DMS 273 treated with DMSO at 0.1 percent for 48 hours (cell line): ENCODE results near the gene KRTAP5-6.
"Not testable (repeated sequence)": the region's sequence is repeated elsewhere in the genome, so short reads cannot be mapped to it uniquely, and the experiment has no call there.

Experiments used
- DNase-seq: peaks from one replicate; lab custom pipeline; 2025; lab: John Stamatoyannopoulos, UW

The KRTAP5-6 gene

DNA sequence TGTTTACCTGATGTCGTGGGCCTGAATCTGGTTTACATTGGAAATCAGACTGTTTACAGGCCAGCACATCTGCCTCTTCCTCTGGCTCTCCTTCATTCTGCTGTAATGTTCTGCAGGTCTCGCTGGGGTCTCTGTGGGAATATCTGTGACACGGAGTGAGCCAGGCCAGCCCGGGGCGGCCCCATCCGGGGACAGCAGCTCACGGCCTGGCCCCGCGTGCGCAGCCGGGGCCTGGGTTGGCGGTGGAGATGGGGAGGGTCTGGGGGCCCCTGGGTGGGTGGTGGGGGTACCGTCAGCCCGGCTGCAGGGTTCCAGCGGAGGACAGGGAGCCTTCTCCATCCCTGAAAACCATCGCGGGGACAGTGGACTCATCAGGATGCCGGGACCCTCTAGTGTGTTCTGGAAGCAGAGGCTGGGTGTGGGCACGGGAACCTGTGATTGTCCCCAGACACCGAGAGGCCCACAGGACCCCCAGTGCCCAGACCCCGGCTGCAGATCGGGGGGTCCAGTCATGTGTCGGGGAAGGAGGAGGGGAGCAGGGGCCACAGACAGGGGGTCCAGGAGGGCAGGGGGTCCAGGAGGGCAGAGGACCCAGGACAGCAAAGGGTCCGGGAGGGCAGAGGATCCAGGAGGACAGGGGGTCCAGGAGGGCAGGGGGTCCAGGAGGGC, 13.0 kb upstream of the KRTAP5-6 start:
- not testable (repeated sequence) for DNase-seq

DNA sequence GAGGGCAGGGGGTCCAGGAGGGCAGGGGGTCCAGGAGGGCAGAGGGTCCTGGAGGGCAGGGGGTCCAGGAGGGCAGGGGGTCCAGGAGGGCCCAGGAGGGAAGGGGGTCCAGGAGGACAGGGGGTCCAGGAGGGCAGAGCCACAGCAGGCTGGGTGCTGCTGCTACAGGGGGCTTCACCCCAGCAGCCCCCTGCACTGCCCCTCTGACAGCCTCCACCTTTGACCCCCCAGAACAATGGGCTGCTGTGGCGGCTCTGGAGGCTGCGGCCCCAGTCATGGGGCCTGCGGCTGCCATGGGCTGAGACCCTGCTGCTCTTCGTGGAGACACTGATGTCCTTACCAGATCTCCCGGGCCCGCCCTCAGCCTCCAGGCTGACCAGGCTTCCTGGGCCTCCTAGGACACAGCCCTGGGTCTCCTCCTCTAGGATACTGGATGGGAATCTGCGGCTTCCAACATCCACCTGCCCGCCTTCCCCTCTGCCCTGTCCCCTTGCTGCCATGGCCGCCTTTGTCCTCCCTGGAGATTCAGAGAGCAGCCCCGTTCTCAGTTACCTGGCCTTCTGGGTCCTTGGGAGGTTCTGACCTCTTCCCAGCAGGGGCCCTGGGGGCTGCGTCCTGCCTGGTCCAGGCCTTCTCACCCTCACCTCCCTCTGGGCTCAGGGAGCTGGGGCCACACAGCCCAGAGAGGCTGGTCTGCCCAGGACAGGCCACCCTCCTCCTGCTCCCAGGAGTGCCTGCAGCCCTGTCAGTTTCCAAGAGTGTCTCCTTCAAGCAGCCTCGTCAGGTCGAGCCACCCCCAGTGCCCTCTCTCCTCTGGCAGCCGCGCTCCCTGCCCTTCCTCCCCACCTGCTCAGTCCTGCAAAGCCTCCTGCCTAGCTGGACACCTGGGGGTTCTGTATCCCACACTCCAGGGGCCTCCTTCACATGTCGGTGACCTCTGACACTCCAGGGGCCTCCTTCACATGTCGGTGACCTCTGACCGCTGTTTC, 11.8 kb upstream of the KRTAP5-6 start:
- not testable (repeated sequence) for DNase-seq

DNA sequence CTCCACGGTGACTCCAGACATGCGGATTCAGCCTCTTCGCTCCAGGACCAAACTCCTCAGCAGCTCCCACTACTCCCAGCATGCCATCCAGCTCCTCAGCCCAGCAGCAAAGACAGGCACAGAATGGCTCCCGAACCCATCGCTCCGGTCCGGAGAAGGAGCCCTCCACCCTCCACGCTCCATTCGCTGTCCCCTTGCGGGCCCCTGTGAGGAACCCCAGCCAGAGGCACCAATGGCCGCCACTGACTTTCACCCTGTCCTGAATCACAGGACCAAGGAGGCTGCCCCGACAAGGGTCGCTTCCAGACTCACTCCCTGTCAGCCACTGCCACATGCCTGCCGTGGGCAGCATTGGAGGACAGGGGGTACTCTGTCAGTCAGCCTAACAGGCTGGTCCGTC, 10.8 kb upstream of the KRTAP5-6 start:
- DNase-seq = not testable (repeated sequence)

DNA sequence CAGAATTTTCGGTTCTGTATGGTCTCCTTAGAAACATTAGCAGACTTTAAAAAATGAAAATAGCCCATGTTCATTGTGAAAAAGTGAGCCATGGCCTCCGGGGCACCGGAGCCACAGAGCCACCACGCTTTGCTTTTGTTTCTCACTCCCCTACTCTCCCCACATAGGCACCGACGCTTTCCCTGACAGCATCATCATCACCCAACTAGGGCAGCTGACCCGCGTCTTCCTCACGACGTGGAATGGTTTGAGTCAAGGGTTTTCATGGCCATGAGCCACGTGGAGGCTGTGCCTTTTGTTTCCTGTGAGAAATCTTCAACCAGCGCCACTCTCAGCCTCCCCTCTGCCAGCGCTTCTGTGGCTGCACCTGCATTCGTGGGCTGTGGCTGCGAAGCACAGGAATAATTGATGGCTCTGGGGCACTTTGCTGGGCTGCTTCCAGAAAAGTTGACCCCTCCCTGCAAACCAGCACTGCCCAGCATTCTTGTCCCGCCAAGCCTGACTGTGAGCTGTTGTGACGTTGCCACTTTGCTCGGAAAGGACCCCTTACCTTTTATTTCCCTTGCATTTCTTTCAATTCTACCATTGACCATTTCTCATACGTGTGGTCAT, 8.6 kb upstream of the KRTAP5-6 start:
- DNase-seq = not testable (repeated sequence)

DNA sequence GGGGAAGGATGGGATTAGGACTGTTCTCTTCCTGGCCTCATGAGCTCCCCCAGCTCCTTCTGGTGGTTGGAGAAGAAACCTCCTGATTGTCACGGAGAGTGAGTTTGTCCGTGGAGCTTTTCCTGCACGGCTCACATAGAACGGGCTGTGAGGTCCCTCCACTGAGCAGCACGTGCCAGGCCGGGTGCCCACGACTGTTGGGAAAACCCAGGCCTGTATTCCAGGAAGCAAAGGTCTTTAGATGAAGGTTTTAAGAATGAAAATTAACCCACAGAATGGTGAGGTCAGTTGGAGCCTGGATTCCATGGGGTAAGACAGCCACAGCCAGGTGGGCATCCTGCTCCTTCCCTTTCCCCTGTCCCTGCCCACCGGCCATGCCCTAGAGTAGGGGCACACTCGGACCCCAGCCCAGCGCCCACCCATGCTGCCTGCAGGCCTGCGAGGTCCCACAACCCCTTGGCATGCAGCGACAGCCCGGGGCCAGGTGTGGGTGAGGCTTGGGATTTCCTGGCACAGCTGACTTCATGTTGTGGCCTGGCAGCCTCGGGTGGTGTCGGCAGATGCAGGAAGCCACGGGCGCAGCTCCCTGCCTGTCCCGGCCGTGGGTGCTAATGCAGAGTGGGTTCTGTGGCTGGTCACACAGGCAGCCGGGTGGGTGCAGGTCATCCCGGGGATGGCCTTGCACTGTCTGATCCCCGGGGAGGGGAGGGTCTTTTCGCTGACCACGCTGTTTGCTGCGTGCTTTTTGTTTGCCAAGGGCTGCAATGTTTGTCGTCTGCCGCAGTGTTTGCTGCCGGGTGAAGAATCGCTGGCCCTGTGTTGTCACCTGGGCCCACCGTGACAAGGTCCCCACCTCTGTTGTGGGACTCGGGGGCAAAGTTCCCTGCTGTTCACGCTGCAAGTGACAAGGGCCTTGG, 7.5 kb upstream of the KRTAP5-6 start:
- DNase-seq = not testable (repeated sequence)

DNA sequence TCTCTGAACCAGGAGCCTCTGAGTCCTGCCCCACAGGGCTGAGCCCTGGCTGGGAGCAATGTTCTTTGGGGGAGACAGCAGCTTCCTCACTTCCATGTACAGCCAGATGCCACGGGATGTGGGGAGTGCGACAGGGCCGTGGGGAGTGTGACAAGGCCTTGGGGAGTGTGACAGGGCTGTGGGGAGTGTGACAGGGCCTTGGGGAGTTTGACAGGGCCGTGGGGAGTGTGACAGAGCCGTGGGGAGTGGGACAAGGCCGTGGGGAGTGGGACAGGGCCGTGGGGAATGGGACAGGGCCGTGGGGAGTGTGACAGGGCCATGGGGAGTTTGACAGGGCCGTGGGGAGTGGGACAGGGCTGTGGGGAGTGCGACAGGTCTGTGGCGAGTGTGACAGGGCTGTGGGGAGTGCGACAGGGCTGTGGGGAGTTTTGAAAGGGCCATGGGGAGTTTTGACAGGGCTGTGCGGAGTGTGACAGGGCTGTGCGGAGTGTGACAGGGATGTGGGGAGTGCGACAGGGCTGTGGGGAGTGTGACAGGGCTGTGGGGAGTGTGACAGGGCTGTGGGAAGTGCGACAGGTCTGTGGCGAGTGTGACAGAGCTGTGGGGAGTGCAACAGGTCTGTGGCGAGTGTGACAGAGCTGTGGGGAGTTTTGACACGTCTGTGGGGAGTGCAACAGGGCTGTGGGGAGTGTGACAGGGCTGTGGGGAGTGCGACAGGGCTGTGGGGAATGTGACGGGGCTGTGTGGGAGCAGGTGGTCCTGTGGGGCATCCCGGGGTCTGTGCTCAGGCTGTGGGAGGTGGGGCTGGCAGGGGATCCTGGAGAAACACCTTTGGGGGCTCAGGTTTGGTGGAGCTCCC, 6.6 kb upstream of the KRTAP5-6 start:
- DNase-seq = no peak

DNA sequence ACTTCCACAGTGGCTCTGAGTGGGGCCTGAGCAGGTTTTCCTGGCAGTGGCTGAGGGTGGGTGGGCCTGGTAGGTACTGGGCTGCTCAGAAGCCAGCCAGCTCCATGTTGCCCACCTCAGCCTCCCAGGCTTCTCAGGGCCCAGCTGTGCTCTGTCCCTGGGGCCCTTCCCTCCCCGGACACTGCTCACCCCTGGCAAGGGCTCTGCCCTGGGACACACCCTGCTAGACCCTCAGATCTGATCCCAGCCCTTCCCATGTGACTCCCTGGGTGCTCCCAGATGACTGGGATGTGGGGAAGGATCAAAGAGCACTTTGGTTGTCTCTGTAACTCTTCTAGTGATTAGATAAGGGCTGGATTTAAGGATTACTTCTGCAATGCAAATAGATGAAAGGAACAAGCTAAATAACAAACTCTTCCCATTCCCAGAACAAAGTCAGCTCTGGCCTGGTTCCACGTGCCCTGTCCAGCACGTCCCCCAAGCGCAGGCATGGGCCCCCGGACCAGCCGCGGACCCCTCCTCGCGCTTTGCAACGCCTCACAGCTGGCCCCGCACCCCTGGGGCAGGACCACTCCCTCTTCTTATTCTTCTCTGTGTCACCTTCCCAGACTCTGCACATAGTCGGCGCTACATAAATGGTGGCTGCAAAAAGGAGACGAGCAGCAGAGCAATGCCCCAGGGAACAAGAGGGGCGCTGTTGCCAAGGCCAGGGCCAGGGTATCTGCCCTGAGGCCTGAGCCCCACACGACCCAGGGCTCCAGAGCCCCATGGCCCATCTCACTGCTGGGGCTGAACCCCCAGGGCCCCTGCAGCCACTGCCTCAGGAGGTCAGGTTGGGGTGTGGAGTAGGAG, 5.7 kb upstream of the KRTAP5-6 start:
- no peak for DNase-seq

DNA sequence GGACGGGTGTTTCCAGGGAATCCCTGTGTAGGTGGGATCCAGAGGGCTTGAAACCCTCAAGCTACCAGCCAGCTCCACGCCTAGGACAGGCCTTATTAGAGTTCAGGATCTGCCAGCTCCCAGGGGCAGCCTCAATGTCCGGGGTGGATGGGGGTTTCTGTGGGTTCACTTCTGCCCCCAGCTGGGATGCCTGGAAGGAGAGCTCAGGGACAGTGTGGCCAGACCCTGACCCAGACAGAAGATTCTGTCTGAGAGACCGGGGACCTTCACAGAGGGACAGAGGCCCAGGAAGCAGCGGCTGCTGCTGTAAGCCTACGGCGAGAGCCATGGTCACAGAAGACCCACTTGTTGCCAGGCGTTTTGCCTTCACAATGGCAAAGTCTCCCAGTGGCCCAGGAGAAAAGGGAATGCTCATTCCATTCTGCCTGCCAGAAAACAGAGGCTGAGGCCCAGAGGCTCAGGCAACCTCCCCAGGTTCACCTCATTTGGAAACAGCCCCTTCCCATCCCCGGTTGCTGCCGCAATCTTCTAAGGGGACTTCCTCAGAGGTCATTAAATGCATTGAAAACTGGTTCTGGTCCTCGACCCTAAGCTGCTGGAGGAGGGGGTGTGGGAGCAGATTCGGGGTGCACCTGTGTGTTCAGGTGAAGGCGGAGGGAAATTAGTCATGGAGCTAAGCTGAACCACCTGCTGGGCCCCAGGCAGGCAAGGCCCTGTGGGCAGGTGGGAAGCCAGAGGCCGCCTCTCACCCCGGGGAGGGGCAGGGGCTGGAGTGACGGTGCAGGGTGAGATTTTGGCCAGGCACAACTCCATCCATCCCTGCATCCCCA, 4.9 kb upstream of the KRTAP5-6 start:
- DNase-seq = no peak

DNA sequence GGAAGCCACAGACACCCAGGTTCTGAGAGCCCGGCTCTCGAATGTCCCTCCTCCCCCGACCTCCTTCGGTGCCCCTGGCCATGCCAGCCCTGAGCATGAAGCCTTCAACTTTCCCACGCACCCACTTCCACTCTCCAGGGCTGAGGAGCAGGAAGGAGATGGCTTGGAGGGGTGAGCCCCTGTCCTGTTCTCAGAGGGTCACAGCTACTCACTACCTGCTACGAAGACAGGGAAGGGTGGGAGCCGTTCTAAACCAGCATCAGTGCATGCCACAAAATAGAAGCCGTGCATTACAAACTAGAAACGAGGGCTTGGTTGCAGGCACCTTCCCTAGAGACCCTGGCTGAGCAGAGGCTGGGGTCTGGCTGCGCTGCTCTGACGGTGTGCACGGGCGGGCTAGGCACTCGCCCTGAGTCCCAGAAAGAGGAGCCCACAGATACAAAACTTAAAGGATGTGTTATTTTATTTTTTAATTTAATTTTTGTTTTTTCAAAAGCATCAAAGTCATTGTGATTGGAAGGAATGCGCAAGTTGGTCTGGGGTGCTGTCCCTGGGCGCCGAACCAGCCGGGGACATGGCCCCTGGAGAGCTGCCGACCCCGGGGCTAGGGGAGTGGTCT, 4.2 kb upstream of the KRTAP5-6 start:
- DNase-seq = no peak

DNA sequence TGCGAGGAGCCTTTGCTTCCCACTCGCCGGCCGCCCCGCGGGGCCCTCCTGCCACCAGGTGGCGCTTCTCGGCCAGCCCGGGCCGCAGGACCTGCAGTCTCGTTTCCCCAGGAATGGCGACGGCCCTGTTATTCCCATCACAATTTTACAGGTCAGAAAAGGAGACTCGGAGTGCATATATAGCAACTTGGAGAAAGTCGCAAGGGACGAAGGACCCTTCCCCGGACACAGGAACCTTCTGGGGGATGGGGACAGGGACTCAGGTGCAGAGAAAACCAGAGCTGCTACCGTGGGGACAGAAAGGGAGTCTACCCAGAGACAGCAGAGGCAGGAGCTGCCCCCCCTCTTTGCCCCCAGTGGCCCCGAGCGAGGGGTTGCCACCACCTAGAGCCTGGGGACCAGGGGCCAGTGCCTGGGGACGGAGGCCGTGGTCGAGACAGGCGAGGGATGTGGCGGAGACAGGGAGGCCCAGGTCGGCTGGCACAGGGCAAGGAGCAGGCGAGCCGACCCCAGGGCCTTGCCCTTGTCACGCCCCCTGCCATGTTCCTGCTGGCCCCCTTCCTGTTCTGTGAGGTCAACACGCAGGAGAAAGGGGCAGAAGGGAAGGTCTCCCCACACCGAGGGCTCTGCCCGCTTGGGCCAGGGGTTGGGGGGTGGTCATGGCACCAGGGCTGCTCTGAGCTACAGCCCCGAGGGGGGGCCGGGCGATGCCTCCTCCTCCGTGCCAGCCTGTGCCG, 3.5 kb upstream of the KRTAP5-6 start:
- DNase-seq = no peak

DNA sequence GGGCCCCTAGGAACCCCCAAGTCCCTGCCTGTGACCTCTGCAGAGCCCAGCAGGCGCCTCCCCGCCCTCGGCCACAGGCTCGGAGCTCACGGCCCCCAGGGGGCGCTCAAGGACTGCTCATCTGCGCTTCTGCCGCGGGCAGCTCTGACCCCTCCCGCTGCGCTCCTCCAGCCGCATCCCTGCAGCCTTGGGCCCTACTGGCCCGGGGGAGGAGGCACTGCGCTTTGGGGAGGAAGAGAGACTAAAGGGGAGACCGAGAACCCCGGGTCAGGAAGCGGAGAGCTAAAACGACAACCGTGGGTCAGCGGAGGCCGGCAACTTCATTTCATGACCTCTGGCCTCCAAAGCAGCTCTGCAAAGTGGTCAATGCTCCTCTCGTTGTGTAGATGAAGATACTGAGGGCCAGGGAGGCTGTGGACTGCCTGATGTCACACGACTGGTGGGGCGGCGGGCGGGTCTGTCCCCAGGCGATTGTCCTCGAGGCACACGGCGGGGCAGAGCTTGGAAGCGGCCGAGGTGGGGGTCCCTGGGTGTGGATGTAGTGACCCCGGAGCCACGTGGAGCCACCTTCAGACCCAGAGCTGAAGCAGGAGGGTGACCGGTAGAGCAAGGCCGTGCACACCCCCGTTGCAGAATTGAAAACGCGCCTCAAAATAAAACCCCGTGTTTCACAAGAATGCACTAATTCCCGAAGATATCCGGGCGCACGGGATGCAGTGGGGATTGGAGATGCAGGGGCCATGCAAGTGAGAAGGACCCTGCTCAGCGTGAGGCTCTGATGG, 2.7 kb upstream of the KRTAP5-6 start:
- DNase-seq = no peak

DNA sequence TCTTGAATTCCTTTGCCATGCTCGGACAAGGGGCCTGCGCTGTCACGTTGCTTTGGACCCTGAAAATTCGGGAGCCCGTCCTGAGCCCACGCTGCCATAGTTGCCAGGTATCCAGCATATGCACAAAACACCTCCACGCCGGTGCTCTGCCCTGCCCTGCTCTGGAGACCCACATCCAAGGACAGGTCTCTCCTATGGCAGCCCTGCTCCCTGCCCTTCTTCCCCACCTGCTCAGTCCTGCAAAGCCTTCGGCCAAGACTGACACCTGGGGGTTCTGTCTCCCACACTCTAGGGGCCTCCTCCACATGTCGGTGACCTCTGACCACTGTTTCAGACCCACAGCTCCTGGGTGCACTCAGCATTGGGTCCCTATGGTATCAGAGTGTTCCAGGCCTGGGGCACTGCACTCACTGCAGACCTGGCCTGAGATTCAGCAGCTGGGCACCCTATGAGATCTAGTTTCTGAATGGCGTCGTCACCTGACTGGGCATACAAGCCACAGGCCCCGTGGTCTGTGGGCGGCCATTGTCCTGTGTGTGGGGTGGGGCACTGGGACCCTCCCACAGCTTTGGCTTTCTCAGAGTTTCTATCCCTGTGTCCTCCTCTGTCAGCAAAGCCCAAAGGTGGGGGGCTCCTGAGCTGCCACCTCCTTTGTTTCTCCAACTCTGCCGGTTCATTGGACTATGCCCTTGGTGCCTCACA, 2.0 kb upstream of the KRTAP5-6 start:
- no peak for DNase-seq

DNA sequence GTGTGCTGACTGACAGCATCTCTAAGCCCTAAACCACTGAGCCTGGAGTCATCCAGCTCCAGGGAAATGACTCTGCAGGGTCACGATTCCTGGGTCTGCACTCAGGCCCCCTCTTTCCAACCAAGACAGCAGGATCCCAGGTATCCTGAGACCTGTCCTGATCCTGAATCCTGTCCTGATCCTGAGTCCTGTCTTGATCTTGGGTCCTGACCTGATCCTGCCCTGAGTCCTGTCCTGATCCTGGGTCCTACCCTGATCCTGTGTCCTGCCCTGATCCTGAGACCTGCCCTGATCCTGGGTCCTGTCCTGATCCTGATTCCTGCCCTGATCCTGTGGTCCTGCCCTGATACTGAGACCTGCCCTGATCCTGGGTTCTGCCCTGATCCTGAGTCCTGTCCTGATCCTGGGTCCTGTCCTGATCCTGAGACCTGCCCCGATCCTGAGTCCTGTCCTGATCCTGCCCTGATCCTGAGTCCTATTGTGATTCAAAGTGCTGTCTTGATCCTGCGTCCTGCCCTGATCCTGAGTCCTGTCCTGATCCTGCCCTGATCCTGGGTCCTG, 1.4 kb upstream of the KRTAP5-6 start:
- DNase-seq = no peak

DNA sequence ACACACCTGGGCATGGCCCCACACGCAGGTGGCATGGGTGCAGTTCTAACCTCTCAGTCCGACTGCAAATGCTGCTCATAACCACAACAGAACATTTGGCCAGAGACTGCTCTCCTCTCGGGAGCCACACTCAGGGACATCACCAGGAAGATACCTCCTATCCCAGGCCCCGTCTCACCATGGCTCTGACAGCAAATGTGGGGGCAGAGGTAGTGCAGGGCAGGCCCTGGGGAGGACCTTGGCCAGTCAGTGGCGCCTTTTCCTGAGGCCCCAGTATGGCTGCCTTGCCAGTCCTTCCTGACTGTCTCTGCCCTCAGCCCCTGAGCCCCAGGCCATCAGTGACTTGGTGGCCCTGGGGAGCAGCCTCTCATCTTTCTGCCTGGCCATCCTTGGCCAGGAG, 2.8 kb downstream of the KRTAP5-6 start:
- DNase-seq = no peak

DNA sequence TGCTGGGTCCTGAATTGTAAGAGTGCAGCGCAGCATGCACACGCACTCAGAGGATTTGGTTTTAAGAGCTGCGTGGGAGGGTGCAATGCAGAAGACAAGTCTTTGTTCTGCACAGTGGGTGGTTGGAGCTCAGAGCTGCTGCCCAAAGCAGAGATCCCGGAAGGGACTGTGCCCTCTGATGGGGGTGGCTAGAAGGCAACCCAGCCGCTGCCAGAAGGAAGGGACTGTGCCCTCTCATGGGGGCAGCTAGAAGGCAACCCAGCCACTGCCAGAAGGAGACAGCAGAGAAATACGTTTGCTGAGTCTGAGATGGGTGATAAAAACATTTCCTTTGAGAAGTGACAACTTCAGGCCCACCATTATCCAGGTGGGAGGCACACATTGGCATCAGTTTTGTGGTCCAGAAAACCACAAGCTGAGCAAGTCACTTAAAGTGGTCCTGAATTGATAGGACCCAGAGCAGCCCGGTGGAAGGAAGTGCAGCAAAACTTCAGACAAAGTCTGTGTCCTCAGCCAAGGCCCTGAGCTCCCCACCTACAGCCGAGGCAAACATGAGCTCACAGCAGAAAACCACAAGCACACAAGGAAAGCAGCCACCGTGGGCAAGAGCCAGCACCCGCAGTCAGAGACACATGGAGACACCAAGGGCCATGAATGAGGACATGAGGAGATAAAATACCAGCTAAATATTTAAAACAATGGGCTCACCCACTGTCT, 4.3 kb downstream of the KRTAP5-6 start:
- DNase-seq = no peak
